Mesenteric fat pad (tissue), 1 donor: ENCODE data around the gene DGKK. TPM values are rescaled to one million over a fixed set of nuclear protein-coding genes. Genes with fewer than 3 reads are reported as not detected.

ENCODE experiments used
- DNase-seq: peaks from one replicate; pipeline ENCODE4 v3.0.0-alpha.2; 2020; ENCODE audit warnings: low spot score
- long read RNA-seq: library from polyadenylated mRNA; unstranded; transcript quantifications from one replicate; pipeline ENCODE4 v2.0.0, GENCODE V29; 2020
- total RNA-seq: library from RNA; stranded (reverse); fragmentation: NEBNext Ultra II Directional; extraction: Animal tissue kit (Norgen Biotek cat#: 25700); gene quantifications from one replicate; pipeline ENCODE4 v1.2.1, GENCODE V29; 2021
- donor health status: DM: yes; HTN: yes; CAD: no.

Gene DGKK, protein sequence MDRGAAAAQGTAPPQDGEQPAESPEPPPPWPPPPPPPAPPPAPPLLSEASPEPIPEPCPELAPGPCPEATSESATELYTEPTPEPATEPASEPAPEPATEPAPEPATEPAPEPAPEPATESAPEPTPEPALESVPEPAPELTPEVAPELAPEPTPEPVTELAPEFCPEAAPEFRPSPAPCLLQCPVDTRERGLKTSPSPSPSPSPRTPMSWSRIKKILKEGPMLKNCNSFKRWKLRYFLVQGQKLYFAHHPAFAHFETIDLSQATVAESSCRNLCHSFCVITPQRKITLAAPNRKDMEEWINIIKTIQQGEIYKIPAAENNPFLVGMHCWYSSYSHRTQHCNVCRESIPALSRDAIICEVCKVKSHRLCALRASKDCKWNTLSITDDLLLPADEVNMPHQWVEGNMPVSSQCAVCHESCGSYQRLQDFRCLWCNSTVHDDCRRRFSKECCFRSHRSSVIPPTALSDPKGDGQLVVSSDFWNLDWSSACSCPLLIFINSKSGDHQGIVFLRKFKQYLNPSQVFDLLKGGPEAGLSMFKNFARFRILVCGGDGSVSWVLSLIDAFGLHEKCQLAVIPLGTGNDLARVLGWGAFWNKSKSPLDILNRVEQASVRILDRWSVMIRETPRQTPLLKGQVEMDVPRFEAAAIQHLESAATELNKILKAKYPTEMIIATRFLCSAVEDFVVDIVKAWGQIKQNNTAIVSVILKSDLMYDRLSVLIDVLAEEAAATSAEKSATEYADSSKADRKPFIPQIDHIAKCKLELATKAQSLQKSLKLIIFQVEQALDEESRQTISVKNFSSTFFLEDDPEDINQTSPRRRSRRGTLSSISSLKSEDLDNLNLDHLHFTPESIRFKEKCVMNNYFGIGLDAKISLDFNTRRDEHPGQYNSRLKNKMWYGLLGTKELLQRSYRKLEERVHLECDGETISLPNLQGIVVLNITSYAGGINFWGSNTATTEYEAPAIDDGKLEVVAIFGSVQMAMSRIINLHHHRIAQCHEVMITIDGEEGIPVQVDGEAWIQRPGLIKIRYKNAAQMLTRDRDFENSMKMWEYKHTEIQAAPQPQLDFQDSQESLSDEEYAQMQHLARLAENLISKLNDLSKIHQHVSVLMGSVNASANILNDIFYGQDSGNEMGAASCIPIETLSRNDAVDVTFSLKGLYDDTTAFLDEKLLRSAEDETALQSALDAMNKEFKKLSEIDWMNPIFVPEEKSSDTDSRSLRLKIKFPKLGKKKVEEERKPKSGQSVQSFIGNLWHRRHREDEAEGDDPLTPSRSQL
- not detected for total RNA-seq
- long read RNA-seq: 0 reads

DNA sequence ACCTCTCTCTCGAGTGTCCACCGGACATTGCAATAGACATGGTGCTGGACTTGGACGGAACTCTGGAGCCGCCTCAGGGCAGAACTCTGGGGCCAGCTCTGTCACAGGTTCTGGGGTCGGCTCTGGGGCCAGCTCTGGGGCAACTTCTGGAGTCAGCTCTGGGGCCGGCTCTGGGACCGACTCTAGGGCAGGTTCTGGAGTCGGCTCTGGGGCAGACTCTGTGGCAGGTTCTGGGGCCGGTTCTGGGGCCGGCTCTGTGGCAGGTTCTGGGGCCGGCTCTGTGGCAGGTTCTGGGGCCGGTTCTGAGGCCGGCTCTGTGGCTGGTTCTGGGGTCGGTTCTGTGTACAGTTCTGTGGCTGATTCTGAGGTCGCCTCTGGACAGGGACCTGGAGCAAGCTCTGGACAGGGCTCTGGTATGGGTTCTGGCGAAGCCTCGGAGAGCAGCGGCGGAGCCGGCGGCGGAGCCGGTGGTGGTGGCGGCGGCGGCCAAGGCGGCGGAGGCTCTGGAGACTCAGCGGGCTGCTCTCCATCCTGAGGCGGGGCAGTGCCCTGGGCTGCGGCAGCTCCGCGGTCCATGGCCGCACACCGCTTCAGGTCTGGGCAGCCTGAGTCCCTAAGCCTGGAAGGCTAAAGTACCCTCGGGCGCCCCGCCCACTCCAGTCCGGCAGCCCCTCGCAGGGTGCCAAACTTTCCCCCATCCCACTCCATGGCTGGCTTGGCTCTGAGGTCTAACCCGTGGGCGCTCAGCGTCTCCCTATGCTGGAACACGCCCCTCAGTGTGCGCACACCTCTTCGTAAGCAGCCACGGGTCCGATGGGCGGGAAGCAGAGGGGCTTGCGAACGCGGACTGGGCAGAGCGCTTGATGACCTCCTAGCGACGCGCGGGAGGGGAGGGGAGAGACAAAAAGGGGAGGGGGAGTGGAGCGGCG, at the start of gene DGKK:
Gene DGKK, minus strand, starts transcription at position 723 of the 929 bp plus-strand sequence. Its CDS starts 147 bp downstream, at position 576.
- no peak for DNase-seq

- DNase-seq: no peak
Observed at GRCh38 chrX:50514811-50515210, 44.2 kb upstream of the DGKK start.

- DNase-seq: no peak
Observed at GRCh38 chrX:50497114-50497513, 26.5 kb upstream of the DGKK start.

GRCh38 chrX:50495616-50496015, 25.0 kb upstream of the DGKK start:
- no peak for DNase-seq

DNA sequence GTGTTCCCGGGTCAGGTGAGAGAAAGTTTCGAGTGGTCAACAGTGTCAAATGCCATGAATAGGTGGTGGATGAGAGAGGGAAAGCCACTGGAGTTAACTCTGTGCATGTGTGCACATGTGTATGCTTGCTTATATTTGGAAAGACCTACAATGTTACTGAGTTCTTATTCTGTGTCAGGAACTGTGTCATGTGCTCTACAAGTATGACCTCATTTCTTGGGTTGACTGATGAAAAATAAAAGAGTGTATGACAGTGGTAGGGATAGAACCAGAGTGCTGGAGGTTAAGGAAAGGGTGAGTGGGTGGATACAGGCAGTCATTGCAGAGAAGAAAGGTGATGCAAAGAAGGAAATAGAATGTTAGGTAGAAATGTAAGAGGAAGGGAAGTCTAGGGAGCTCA, 22.1 kb upstream of the DGKK start:
- DNase-seq: no peak

DNA sequence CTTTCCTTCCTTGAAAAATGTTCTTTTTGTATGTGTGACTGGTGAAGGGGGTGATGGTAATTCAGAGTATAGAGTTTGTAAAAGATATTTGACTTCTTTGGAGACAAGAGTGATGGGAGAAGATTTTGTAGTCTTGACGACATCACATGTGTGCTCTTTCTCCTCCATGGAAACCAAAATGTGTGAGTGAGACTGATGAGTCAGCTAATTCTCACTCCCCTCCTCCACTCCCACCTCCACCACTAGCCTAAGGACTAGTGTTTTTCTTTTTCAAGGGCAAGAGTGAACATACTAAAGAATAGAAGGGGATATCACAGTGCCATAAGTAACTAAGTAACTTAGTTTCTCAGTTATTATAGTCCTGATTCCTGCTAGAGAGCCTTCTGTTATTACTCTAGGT, 14.0 kb upstream of the DGKK start:
- no peak for DNase-seq

DNA sequence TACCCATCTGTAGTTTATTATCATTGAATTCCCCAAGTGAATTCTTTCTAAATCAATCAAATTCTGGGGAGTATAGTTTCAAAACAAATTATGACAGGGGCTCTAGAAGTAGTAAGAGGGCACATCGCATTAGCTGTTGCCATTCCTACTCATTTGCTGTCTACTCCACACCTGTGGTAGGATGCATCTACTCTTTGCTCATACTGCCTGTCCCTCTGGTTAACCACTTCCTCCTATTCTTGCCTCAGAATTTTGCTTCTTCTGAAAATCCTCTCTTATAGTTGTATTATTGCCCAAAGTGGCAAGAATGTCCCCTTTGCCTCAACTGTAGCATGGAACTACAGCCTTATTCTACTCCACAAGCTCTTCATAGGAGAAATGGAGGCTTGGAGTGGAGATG, 12.7 kb upstream of the DGKK start:
- DNase-seq: no peak

DNA sequence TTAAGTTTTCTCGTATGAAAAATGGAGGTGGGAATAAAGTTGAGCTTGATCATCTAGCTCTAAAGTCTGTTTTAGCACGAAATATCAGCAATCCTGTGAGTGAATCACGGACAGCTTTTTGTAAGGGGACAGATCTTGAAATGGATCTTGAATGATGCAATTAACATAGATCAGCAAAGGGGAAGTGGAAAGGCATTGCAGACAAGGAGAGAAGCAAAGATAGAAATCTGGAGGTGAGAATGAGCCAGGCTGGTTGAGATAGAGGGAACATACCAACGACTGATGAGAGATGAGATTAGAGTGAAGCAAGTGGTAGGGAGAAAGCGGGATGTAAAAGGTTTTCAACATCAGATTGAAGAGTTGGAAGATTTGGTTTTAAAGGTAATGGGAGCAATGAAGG, 4.6 kb upstream of the DGKK start:
- DNase-seq: no peak

GRCh38 chrX:50471390-50471789, 765 bp upstream of the DGKK start:
- DNase-seq: no peak

GRCh38 chrX:50469206-50469605, 1.4 kb downstream of the DGKK start:
- DNase-seq: no peak

GRCh38 chrX:50459615-50460014, 11.0 kb downstream of the DGKK start:
- DNase-seq: no peak

DNA sequence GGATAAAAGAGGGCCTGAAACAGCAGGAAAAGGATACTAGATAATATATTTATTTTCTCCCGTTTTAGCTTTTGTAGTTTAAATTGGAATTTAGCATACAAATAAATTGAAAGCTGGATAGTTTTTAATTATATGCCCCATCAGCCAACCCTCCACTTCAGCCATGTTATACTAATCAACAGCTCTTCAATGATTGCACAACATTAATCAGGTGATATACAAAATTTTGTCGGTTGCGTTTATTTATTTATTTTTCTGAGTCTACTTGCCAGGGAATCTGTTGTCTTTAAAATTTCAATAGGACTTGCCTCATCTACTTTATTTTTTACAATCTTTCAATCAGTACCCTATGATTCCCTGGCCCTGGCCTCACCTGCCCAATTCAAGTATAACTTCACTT, 12.1 kb downstream of the DGKK start:
- DNase-seq: no peak

GRCh38 chrX:50456712-50457484, 13.7 kb downstream of the DGKK start:
- DNase-seq: no peak

GRCh38 chrX:50452782-50453181, 17.8 kb downstream of the DGKK start:
- DNase-seq: no peak

- no peak for DNase-seq
Observed at GRCh38 chrX:50450324-50450723, 20.3 kb downstream of the DGKK start.

DNA sequence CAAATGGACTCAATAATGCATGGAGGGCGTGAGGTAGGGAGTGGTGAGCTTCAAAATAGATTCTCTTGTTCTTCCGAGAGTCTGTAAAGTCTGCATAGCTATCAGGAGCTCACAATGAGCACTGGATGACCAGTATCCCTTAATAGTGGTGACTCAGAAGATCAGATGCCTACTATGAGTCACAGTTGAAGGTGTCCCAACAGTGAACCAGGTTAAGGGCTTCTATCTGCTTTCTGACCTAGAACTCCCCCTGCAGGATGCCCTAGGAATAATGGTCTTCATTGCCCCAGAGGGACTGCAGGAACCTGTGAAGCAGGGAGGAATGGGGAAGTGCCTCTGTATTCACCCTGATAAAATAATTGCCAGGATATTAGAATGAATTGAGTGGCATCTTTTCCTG, 22.1 kb downstream of the DGKK start:
- DNase-seq: no peak

DNA sequence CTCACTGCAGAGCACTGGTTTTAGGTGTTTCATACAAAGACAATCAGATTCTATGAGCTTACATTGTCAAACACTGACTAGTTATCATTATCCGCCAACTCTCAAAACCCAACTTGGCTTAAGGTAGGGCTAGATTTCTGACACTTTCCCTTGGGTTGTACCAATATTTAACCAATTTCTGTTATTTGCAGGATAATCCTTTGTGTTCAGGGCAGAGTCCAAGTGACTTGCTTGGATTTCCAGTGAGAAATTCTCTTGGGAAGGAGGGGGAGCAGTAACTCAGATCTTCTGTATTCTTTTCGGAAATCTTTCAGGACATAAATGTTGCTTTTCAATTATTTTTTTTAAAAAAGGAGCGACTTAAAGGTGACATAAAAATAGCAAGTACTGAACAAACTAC, 23.1 kb downstream of the DGKK start:
- DNase-seq: no peak

DNA sequence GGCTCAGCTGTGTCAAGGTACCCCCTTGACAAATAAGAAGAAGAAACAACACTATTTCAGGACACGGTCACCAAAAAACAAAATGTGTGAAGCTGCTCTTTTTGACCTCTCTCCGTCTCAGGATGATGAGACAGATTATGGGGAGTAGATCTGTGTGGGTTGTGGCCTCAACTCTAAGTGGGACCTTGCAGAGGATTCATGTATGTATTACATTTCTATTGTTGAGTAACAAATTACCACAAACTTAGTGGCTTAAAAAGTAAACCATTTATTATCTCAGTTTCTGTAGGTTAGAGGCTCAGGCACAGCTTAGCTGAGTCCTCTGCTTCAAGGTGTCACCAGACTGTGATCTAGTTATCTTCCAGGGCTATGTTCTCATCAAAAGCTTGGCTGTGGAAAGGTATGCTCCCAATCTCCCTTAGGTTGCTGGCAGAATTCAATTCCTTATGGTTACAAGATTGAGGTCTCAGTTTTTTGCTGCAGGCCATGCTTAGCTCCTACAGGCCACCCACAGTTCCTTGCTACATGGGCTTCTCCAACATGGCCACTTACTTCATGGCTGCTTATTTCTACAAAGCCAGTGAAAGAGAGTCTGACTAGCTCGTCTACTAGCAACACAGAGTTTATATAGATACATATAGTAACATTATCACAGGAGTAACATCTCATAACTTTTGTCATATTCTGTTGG, 28.1 kb downstream of the DGKK start:
- no peak for DNase-seq

GRCh38 chrX:50436797-50437196, 33.8 kb downstream of the DGKK start:
- no peak for DNase-seq
